ENCODE data around the gene KCNIP4. TPM values are rescaled to one million over a fixed set of nuclear protein-coding genes. Genes with fewer than 3 reads are reported as not detected.

KCNIP4 gene
- total RNA-seq, 6 experiments from 2014 or later, result not detected

GRCh38 chr4:21327976-21328700 is 620.4 kb downstream of the KCNIP4 start:
- intact Hi-C loops (cut with DNase I), result no loop called here

DNA sequence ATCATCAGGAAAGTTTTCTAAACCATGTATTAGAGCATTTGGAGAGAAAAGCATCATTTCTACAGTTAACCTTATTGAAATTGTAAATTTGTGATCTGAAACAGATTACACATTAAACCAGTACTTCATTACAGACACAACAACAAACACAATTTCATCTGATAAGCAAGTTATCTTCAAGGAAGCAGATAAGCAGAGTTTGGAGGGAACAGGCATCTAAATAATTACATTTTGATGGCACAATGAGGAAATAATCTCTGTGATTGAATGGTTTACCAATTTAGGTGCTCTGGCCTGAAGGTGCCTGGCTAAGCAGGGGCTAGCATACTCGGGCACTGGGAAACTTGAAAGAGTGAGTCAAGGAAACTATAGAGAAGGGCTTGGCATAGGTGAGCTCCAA is 628.5 kb downstream of the KCNIP4 start:
- WGBS (ENCODE audit: insufficient coverage, low coverage, low lambda C conversion rate, missing lambda C conversion rate), result 38% methylated on average over 1 of the region's 1 CpG
- ATAC-seq, result no peak

More at GRCh38 chr4:21327976-21328700, 620.4 kb downstream of the KCNIP4 start:
- TF ChIP-seq CTCF (IDR thresholded peaks at IDR 0.05) (no peak), POLR2A (IDR thresholded peaks at IDR 0.05) (no peak)
- WGBS (ENCODE audit: insufficient coverage, low coverage, low lambda C conversion rate, missing lambda C conversion rate), result 46% methylated on average over 3 of the region's 3 CpGs
- no peaks in the 10 kb centered on the region for H3K9me3 ChIP-seq
- ATAC-seq (no peak), DNase-seq (no peak)
- no peaks in the 10 kb centered on the region for H3K27me3 ChIP-seq
- H3K4me3 ChIP-seq, result no peak overlapping the region
- no peaks in the 10 kb centered on the region for H3K36me3 ChIP-seq
- H3K27ac ChIP-seq, result no peak overlapping the region
- H3K4me1 ChIP-seq, result no peaks in the 10 kb centered on the region

DNA sequence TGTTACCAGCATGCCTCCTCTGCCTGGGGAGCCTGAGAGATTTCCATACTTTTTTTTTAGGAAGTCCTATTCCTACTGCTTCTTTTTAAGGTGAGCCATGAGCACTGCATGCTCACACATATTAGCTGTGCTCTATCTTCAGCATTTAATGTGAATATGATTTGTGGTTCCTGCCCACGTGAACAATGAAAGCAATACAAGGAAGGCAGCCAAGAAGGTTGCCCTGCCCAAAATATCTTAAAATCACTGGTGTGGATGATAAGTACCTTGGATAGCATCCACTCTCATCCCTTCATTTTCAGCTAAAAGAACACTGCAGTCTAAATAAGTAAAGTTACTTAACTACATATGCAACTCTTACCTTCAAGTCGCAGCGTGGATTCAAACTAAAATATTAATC is 640.9 kb downstream of the KCNIP4 start:
- ATAC-seq (no peak), DNase-seq (no peak)
- Histone ChIP-seq H3K36me3 (no peaks in the 10 kb centered on the region), H3K27me3 (no peaks in the 10 kb centered on the region), H3K4me1 (no peaks in the 10 kb centered on the region), H3K4me3 (no peak overlapping the region), H3K9me3 (no peaks in the 10 kb centered on the region), H3K27ac (no peak overlapping the region)
- 44% methylated on average over 3 of the region's 3 CpGs for WGBS (ENCODE audit: insufficient coverage, low coverage, low lambda C conversion rate, missing lambda C conversion rate)
- intact Hi-C loops (cut with DNase I), result no loop called here
- TF ChIP-seq POLR2A (IDR thresholded peaks at IDR 0.05), result no peak
- TF ChIP-seq CTCF (IDR thresholded peaks at IDR 0.05), result no peak

More for the DNA sequence above, 628.5 kb downstream of the KCNIP4 start:
- no peak overlapping the region for H3K27ac ChIP-seq
- intact Hi-C loops (cut with DNase I), result no loop called here
- DNase-seq, result no peak
- no peaks in the 10 kb centered on the region for H3K9me3 ChIP-seq
- TF ChIP-seq CTCF (IDR thresholded peaks at IDR 0.05), result no peak
- TF ChIP-seq POLR2A (IDR thresholded peaks at IDR 0.05), result no peak
- no peaks in the 10 kb centered on the region for H3K36me3 ChIP-seq
- H3K4me3 ChIP-seq, result no peak overlapping the region
- no peaks in the 10 kb centered on the region for H3K4me1 ChIP-seq
- H3K27me3 ChIP-seq, result no peaks in the 10 kb centered on the region

DNA sequence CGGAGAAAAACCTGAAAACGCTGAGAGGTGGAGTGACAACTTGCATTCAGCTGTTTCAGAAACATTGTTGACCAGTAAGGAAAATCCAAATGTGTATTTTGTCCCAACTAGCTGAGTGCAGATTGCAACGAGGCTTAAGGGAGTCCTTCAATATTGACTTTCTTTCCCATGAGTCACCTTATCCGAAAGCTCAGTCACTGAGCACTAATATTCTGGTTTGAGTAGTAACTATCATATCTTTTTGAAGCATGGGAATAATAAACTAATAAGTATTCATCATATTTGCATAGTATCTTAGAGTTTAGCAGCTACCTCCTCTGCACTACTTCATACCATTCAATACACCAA is 644.1 kb downstream of the KCNIP4 start:
- Histone ChIP-seq H3K36me3 (no peaks in the 10 kb centered on the region), H3K27ac (no peak overlapping the region), H3K9me3 (no peaks in the 10 kb centered on the region), H3K4me1 (no peaks in the 10 kb centered on the region), H3K4me3 (no peak overlapping the region), H3K27me3 (peaks cover 0 to 4% of the 10 kb centered on the region in 2 donors)
- DNase-seq, result no peak
- intact Hi-C loops (cut with DNase I), result no loop called here
- TF ChIP-seq CTCF (IDR thresholded peaks at IDR 0.05) (no peak), POLR2A (IDR thresholded peaks at IDR 0.05) (no peak)
- WGBS (ENCODE audit: insufficient coverage, low coverage, low lambda C conversion rate, missing lambda C conversion rate), result 5% methylated on average over 4 of the region's 4 CpGs
- ATAC-seq, result no peak
